PC-3 (cell line): ENCODE measurements around the gene CCDC8. TPM values are rescaled to one million over a fixed set of nuclear protein-coding genes. Genes with fewer than 3 reads are reported as not detected.

Experiments
- ATAC-seq: fragments of 200-7000 bp; cut with Tn5 transposase; 2 replicates; pipeline ENCODE4 v1.9.1; 2020; ENCODE audit warnings: mild to moderate bottlenecking, moderate library complexity
- BruUV-seq: library from RNA; stranded (reverse); fragments of 400-500 nt; replicated peaks from 2 replicates; lab custom pipeline; 2021; lab: Mats Ljungman, UMichigan
- CTCF ChIA-PET: fragments of 300-600 bp; sonication (Branson Sonifier 250); formaldehyde crosslinking; loops from one replicate; lab custom pipeline; 2022; ENCODE audit warnings: antibody characterized with exemption; lab: Charles Lee
- POLR2A ChIA-PET: fragments of 300-600 bp; sonication (Branson Sonifier 250); formaldehyde crosslinking; loops from one replicate; lab custom pipeline; 2022; ENCODE audit warnings: antibody characterized with exemption; ENCODE audit not compliant: unreplicated experiment; lab: Charles Lee
- DNase-seq: peaks from one replicate; pipeline ENCODE4 v3.0.0-alpha.2; 2015
- H2AFZ ChIP-seq: fragments of 300-600 bp; sonication (generic); 2 replicates; pipeline ENCODE4 v1.6.0; 2016; ENCODE audit warnings: antibody characterized with exemption, low read length
- H3F3A ChIP-seq: fragments of 300-600 bp; sonication (generic); one replicate; pipeline ENCODE4 v1.6.0; 2017; ENCODE audit warnings: antibody characterized with exemption, low read length, control low read depth, mild to moderate bottlenecking; ENCODE audit not compliant: unreplicated experiment
- H3K27ac ChIP-seq: fragments of 300-600 bp; sonication (generic); 2 replicates; pipeline ENCODE4 v1.5.1; 2016; ENCODE audit warnings: mild to moderate bottlenecking, low read length
- H3K27me3 ChIP-seq: fragments of 300-600 bp; sonication (generic); 2 replicates; pipeline ENCODE4 v1.6.1; 2016; ENCODE audit warnings: low read length, mixed read lengths
- H3K36me3 ChIP-seq: fragments of 300-600 bp; sonication (generic); 2 replicates; pipeline ENCODE4 v1.6.1; 2016; ENCODE audit warnings: low read depth, mixed run types, low read length, mixed read lengths
- H3K4me1 ChIP-seq: fragments of 300-600 bp; sonication (generic); 2 replicates; pipeline ENCODE4 v1.5.1; 2016; ENCODE audit warnings: low read length; ENCODE audit not compliant: insufficient read depth
- H3K4me2 ChIP-seq: fragments of 300-600 bp; sonication (generic); 2 replicates; pipeline ENCODE4 v1.6.0; 2016; ENCODE audit warnings: low read length
- H3K4me3 ChIP-seq: fragments of 300-600 bp; sonication (generic); 2 replicates; pipeline ENCODE4 v1.5.1; 2016; ENCODE audit warnings: mild to moderate bottlenecking, low read length, mixed read lengths
- H3K79me2 ChIP-seq: fragments of 300-600 bp; sonication (generic); 2 replicates; pipeline ENCODE4 v1.6.1; 2017; ENCODE audit warnings: low read length, mixed read lengths
- H3K9ac ChIP-seq: fragments of 300-600 bp; sonication (generic); 2 replicates; pipeline ENCODE4 v1.6.0; 2016; ENCODE audit warnings: mild to moderate bottlenecking, low read length
- H3K9me2 ChIP-seq: fragments of 300-600 bp; sonication (generic); replicated peaks from 2 replicates; pipeline ENCODE4 v1.6.1; 2016; ENCODE audit warnings: mixed run types, low read length, mixed read lengths
- H3K9me3 ChIP-seq: fragments of 300-600 bp; sonication (generic); 2 replicates; pipeline ENCODE4 v1.6.1; 2016; ENCODE audit warnings: low read length, mixed read lengths
- H4K20me1 ChIP-seq: fragments of 300-600 bp; sonication (generic); 2 replicates; pipeline ENCODE4 v1.6.1; 2016; ENCODE audit warnings: low read length, mixed read lengths
- EZH2 ChIP-seq: fragments of 300-600 bp; sonication (generic); IDR thresholded peaks from one replicate; pipeline ENCODE4 v1.6.1; 2017; ENCODE audit warnings: antibody characterized with exemption, mild to moderate bottlenecking, low read length; ENCODE audit not compliant: unreplicated experiment
- EZH2phosphoT487 ChIP-seq: fragments of 300-600 bp; sonication (generic); IDR thresholded peaks from 2 replicates; pipeline ENCODE4 v1.6.1; 2018; ENCODE audit warnings: mild to moderate bottlenecking, antibody characterized with exemption, low read length, borderline replicate concordance
- intact Hi-C: fragments of 100-400 bp; cut with micrococcal nuclease; formaldehyde crosslinking; loops from 2 replicates; pipeline ENCODE4 v1.9.0; 2023
- total RNA-seq: library from RNA; depleted of rRNA; stranded (reverse); fragments of >200 nt; gene quantifications from 2 replicates; pipeline ENCODE4 v1.2.3, GENCODE V29; 2014
- TF ChIP-seq, protein P1 (sequence below): fragments of 300-600 bp; sonication (generic); conservative IDR thresholded peaks from 2 replicates; pipeline ENCODE4 v1.5.1; 2017; ENCODE audit warnings: antibody characterized with exemption, low read depth, mild to moderate bottlenecking, low read length

The CCDC8 gene
- total RNA-seq, 1 experiment from 2014 or later = not detected

DNA sequence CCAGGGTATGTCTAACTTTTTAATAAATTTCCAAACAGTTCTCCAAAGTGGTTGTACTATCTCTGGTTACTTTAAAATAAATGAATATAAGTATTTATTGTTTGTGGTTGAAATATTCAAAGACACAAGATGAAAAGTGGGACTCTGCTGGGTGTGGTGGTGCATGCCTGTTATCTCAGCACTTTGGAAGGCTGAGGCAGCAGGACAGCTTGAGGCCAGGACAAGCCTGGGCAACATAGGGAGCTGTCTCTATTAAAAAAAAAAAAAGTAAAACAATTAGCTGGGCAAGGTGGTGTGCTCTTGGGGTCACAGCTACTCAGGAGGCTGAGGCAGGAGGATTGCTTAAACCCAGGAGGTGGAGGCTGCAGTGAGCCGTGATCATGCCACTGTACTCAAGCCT lies 47.6 kb upstream of the CCDC8 start:
- ChIA-PET CTCF (no interaction called here), POLR2A (no interaction called here)
- no peaks in the 10 kb centered on the region for H3K9me2 ChIP-seq
- TF ChIP-seq, protein P1, sequence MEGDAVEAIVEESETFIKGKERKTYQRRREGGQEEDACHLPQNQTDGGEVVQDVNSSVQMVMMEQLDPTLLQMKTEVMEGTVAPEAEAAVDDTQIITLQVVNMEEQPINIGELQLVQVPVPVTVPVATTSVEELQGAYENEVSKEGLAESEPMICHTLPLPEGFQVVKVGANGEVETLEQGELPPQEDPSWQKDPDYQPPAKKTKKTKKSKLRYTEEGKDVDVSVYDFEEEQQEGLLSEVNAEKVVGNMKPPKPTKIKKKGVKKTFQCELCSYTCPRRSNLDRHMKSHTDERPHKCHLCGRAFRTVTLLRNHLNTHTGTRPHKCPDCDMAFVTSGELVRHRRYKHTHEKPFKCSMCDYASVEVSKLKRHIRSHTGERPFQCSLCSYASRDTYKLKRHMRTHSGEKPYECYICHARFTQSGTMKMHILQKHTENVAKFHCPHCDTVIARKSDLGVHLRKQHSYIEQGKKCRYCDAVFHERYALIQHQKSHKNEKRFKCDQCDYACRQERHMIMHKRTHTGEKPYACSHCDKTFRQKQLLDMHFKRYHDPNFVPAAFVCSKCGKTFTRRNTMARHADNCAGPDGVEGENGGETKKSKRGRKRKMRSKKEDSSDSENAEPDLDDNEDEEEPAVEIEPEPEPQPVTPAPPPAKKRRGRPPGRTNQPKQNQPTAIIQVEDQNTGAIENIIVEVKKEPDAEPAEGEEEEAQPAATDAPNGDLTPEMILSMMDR = no peak
- TF ChIP-seq EZH2 (no peak), EZH2phosphoT487 (no peak)
- intact Hi-C loops = no loop called here
- BruUV-seq = no TSS peak
- peaks cover 2% of the 10 kb centered on the region; the same call in 1 of the 2 replicates for H3K4me1 ChIP-seq
- no peaks in the 10 kb centered on the region for H3K27me3 ChIP-seq
- DNase-seq = no peak
- no peak for ATAC-seq
- H3K4me3 ChIP-seq = no peak overlapping the region
- no peaks in the 10 kb centered on the region for H3K9me3 ChIP-seq
- no peak overlapping the region for H2AFZ ChIP-seq
- H3K36me3 ChIP-seq = no peaks in the 10 kb centered on the region
- no peaks in the 10 kb centered on the region for H3F3A ChIP-seq
- no peak overlapping the region for H3K4me2 ChIP-seq
- H3K79me2 ChIP-seq = no peaks in the 10 kb centered on the region
- no peak overlapping the region for H3K27ac ChIP-seq
- H4K20me1 ChIP-seq = no peaks in the 10 kb centered on the region
- H3K9ac ChIP-seq = no peak overlapping the region

DNA sequence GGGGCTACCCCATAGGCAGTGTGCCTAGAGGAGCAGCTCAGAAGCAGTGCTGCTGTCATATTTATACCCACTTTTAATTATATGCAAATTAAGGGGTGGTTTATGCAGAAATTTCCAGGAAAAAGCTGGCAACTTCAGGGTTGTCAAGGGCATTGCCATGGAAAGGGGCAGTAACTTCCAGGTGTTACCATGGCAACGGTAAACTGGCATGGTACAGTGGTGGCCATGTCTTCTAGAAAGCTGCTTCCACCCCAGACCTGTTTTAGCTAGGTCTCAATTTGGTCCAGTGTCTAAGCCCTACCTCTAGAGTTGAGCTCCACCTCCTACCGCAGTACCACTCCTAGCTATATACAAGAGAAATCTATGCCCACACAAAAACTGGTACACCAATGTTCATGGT lies 46.7 kb upstream of the CCDC8 start:
- H4K20me1 ChIP-seq = no peaks in the 10 kb centered on the region
- intact Hi-C loops = no loop called here
- no peak overlapping the region for H3K4me2 ChIP-seq
- TF ChIP-seq, protein P1 = no peak
- TF ChIP-seq EZH2 (no peak), EZH2phosphoT487 (no peak)
- H3F3A ChIP-seq = no peaks in the 10 kb centered on the region
- DNase-seq (no peak), ATAC-seq (no peak)
- H3K9me3 ChIP-seq = no peaks in the 10 kb centered on the region
- ChIA-PET CTCF (no interaction called here), POLR2A (no interaction called here)
- no peaks in the 10 kb centered on the region for H3K9me2 ChIP-seq
- no peak overlapping the region for H3K9ac ChIP-seq
- no peak overlapping the region for H3K27ac ChIP-seq
- H2AFZ ChIP-seq = no peak overlapping the region
- no peaks in the 10 kb centered on the region for H3K27me3 ChIP-seq
- H3K4me1 ChIP-seq = no peaks in the 10 kb centered on the region
- no peaks in the 10 kb centered on the region for H3K36me3 ChIP-seq
- no TSS peak for BruUV-seq
- no peaks in the 10 kb centered on the region for H3K79me2 ChIP-seq
- H3K4me3 ChIP-seq = no peak overlapping the region

DNA sequence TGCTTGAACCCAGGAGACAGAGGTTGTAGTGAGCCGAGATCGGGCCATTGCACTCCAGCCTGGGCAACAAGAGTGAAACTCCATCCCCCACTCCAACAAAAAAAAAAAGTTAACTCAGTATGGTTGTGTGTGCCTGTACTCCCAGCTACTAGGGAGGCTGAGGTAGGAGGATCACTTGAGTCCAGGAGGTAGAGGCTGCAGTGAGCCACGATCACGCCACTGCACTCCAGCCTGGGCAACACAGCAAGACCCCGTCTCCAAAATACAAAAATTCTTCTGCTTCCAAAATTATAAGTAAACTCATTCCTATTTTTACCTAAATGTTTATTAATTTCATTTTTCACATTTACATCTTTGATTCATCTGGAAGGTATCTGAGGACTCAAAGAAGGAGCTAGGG lies 43.6 kb upstream of the CCDC8 start:
- no TSS peak for BruUV-seq
- Histone ChIP-seq H3K9me2 (no peaks in the 10 kb centered on the region), H3K27ac (no peak overlapping the region), H3K79me2 (no peaks in the 10 kb centered on the region), H3K4me3 (no peak overlapping the region), H3K4me1 (no peaks in the 10 kb centered on the region), H3K9ac (no peak overlapping the region), H3K27me3 (no peaks in the 10 kb centered on the region), H3K4me2 (no peak overlapping the region), H2AFZ (no peak overlapping the region), H3K9me3 (no peaks in the 10 kb centered on the region), H3F3A (no peaks in the 10 kb centered on the region), H3K36me3 (no peaks in the 10 kb centered on the region), H4K20me1 (no peaks in the 10 kb centered on the region)
- ChIA-PET CTCF (no interaction called here), POLR2A (no interaction called here)
- intact Hi-C loops = no loop called here
- no peak for TF ChIP-seq EZH2
- TF ChIP-seq, protein P1 = no peak
- no peak for TF ChIP-seq EZH2phosphoT487
- DNase-seq (no peak), ATAC-seq (no peak)
